Right forelimb (tissue), 1 donor: ENCODE measurements around the gene SELENON.

Source experiments
- DNase-seq: peaks from one replicate; pipeline ENCODE4 v3.0.0-alpha.2; 2018

SELENON gene

GRCh38 chr1:25799935-25800702, at the start of gene SELENON:
SELENON (plus strand) TSS chr1:25800193; CDS start chr1:25800231, 38 bp downstream.
- DNase-seq, result peak; percentile 86

DNA sequence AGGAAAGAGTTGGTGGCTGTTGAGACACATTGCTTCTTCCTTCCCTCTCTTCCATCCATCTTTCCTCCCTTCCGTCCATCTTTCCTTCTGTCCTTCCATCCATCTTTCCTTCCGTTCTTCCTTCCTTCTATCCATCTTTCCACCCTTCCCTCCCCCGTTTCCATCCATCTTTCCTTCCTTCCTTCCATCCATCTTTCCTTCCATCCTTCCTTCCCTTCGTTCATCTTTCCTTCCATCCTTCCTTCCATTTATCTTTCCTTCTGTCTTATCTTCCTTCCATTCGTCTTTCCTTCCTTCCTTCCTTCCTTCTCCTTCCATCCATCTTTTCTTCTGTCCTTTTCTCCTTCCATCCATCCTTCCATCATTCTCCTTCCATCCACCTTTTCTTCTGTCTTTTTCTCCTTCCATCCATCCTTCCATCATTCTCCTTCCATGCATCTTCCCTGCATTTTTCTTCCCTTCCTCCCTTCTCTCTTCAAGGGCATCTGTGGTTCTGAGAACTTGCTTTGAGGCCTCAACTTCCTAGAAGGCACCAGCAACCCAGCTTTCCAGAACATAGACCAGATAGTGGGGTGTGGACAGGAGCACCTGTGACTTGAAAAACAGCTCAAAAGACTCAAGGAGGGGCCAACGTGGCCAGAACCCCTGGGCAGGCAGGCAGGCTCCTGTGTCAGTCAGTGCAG, 48.9 kb upstream of the SELENON start:
- DNase-seq, result no peak

- DNase-seq, result no peak
These were observed 45.4 kb upstream of the SELENON start for GRCh38 chr1:25754470-25755181.

DNA sequence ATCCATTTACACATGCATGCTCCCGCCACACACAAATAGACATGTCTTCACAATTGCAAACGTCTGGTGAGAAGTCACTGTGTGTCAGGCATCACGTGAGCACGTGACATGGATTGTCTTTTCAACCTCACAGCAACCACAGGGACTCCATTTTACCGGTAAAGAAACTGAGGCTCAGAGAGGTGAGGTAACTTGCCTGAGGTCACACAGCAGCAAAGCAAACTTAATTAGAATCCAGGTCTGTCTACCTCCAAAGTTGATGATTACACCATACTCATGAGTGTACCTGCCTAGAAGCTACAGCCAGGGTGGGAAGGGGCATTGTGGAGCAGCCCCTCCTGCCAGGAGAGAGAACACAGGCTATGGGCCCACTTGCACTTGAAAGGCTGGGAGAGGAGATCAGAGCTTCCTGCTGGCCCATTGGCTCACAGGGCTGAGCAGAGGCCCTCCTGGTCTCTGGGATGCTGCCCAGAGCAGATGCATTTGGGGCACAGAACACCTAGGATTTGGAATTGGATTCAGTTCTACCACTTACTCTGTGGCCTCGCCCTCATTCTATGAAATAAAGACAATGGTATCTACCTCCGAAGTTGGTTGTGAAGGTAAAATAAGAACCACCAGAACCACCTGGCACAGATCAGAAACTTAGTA, 44.4 kb upstream of the SELENON start:
- DNase-seq, result no peak

- DNase-seq, result no peak
These were observed 43.8 kb upstream of the SELENON start for GRCh38 chr1:25756215-25756614.

GRCh38 chr1:25757151-25757845, 42.7 kb upstream of the SELENON start:
- DNase-seq, result no peak

- DNase-seq, result no peak
These were observed 42.2 kb upstream of the SELENON start for GRCh38 chr1:25757846-25758185.

- DNase-seq, result no peak
These were observed 41.4 kb upstream of the SELENON start for GRCh38 chr1:25758466-25759070.

DNA sequence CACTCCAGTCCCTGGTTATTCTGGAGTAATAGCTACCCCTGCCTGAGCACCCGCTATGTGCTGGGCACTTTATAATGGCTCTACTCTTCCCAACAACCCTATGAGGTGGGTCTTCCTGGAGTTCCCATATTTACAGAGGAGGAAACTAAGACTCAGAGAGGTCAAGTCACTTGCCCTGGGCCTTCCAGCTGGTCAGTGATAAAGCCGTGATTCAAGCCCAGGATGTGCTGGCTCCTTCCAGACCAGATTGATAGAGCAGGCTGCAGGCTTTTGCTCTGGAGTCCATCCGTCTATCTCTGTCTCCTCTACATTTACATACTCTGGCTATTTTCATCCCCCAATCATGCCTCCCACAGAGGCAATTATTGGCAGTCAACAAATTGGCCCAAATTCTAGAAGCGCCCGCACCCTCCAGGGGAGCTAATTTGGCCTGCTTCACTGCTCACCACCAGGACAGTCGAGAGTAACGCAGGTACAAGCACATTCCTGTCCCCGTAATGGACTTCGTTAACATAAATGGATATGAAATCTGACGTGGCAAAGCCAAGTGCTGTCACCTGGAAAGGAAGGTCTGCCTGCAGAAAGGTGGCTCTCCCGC, 39.8 kb upstream of the SELENON start:
- DNase-seq, result no peak

- DNase-seq, result no peak
These were observed 39.1 kb upstream of the SELENON start for GRCh38 chr1:25760871-25761270.

GRCh38 chr1:25763493-25763892, 36.5 kb upstream of the SELENON start:
- no peak for DNase-seq

DNA sequence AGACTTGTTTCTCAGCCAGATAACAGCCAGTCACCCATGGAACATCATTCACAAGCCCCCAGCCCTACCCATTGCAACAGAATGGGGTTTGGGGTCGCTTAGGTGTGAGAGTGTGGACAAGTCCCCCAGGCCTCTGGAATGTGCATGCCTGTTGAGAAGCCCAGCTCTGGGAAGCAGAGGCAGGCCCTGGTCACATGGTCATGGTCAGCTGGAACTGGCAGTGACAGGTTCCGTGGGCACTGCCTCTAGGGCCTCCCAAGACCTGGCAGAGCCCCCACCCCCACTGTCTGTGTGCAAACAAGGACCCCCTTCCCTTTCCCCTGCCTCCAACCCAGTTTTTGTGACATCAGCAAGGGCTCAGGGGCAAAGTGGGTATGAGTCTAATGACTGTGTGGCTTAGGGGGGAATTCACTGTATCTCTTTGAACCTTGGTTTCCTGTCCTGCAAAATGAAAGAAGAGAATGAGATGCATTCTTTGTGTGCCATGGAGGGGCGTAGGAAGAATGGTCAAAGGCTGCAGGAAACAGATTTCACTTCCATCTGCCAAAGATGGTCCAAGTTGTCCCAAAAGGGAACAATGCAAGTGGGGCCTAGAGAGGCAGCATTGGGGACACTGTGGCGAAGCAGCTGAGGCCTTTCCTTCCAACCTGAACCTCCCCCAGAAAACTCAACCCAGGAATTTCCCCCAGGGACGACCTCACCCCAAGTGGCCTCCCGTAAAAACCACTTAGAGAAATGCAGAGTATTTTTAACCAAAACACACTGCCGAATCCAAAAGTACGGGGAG, 34.7 kb upstream of the SELENON start:
- DNase-seq, result no peak

DNA sequence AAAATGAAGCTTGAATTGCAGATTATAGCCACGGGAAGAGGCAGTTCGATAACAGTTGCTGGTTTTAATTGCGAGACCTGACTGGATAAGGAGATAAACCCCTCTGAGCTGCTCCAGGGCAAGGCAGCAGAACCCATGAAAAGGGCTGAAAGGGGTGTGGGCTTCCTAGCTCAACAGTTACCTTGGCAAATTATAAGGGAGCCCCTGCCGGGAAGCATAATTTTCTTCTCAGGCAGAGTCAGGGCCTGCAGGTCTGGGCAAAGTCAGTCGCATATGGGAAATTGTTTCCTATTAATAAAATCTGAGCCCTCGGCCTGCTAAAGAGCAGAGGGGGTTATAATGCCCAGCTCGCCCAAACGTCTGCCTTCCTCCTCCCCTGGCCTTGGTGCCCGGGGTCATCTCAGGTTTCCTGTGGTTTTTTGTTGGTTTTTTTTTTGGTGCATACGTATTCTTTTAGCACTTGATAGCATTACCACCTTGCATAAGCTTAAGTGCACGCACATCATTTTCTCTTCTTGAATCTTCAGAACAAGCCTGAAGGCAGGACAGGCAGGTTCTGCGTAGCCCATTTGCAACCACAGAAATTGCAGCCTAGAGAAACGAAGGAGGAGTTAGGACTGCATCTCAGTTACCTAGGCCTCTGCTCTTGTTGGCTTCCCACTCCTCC, 33.9 kb upstream of the SELENON start:
- no peak for DNase-seq

- no peak for DNase-seq
These were observed 33.1 kb upstream of the SELENON start for GRCh38 chr1:25766721-25767436.

DNA sequence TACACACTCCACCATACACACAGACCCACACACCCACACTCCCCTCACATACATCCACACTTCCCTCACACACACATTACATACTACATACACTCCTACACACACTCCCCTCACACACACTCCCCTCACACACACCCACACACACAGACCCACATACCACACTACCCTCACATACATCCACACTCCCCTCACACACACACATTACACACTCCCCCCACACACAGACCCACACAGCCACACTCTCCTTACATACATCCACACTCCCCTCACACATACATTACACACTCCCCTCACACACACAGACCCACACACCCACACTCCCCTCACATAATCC, 32.6 kb upstream of the SELENON start:
- DNase-seq, result no peak

- DNase-seq, result no peak
These were observed 31.0 kb upstream of the SELENON start for GRCh38 chr1:25768999-25769398.

- no peak for DNase-seq
These were observed 30.2 kb upstream of the SELENON start for GRCh38 chr1:25769625-25770383.

GRCh38 chr1:25770541-25771220, 29.3 kb upstream of the SELENON start:
- DNase-seq, result no peak
